Activated T-cell treated with anti-CD3 and anti-CD28 coated beads, Interleukin-2, amount 50 U/mL, for 72 hours (primary cell): ENCODE results near the gene SND1. TPM values are rescaled to one million over a fixed set of nuclear protein-coding genes. Genes with fewer than 3 reads are reported as not detected.
A peak's percentile ranks its signal among the peaks of the same experiment; 100 is the strongest.

Experiments
- ATAC-seq, 2 donors: fragments of 150-1000 bp; cut with Tn5 transposase; replicated peaks in 1 of 2; 2 replicates each; pipeline ENCODE4 v1.10.0; 2021; ENCODE audit warnings: moderate library complexity in 2 of 2, mild to moderate bottlenecking in 1 of 2
- DNase-seq, 2 donors: peaks; one replicate each; pipeline ENCODE4 v3.0.0; 2021 to 2022; ENCODE audit warnings: mixed read lengths in 1 of 2
- H3K27ac Mint-ChIP-seq: one replicate; pipeline ENCODE4 v1.8.0; 2022; ENCODE audit warnings: mild to moderate bottlenecking, moderate library complexity, mixed read lengths
- H3K27me3 Mint-ChIP-seq: one replicate; pipeline ENCODE4 v1.8.0; 2022; ENCODE audit warnings: low read depth, mixed read lengths
- H3K36me3 Mint-ChIP-seq, 2 donors: one replicate each; pipeline ENCODE4 v1.8.0; 2022; ENCODE audit warnings: mixed read lengths in 2 of 2, mild to moderate bottlenecking in 1 of 2; ENCODE audit not compliant: insufficient read depth in 2 of 2
- H3K4me1 Mint-ChIP-seq: one replicate; pipeline ENCODE4 v1.8.0; 2022; ENCODE audit warnings: low read depth, mixed read lengths
- H3K4me3 Mint-ChIP-seq, 2 donors: one replicate each; pipeline ENCODE4 v1.8.0; 2022; ENCODE audit warnings: mild to moderate bottlenecking in 2 of 2, mixed read lengths in 2 of 2, moderate library complexity in 2 of 2
- H3K9me3 Mint-ChIP-seq, 2 donors: one replicate each; pipeline ENCODE4 v1.8.0; 2022; ENCODE audit warnings: mixed read lengths in 2 of 2
- total RNA-seq, 2 donors: library from RNA; stranded (reverse); gene quantifications; one replicate each; pipeline ENCODE4 v1.2.3, GENCODE V29; 2022

The SND1 gene
- total RNA-seq, 2 donors from 2014 or later, result 237 to 285 TPM

DNA sequence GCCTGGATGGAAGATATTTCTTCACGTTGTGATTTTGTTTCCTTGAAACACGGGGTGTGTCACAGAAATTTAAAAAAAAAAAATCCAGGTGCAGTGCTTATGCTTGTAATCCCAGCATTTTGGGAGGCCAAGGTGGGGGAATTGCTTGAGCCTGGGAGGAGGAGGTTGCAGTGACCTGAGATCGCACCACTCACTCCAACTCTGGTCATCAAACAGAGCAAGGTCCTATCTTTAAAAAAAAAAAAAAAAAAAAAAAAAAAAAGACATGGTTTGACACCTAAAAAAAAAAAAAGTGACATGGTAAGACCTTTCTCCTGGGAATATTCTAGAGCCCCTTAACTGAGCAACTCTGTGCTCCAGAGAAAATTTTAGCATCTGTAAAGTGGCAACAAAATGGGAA, 388.2 kb downstream of the SND1 start:
- Mint-ChIP-seq H3K27ac (no peak overlapping the region), H3K27me3 (no peaks in the 10 kb centered on the region)
- ATAC-seq, result no peak

DNA sequence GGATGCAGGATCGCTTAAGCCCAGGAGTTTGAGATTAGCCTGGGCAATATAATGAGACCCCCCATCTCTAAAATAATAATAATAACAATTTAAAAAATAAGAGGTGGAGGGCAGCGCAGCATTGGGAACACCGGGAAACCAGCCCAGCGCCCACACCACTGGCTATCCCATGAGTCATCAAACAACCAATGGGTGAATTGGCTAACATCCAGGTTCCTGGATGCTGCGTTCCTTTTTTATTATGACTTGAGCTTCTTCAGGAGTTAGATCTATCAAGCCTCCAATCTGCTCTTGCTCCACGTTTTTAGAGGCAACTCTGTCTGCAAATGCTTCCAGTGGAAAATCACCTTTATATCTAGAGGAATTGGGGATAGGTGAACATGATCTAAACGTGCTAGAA, 389.2 kb downstream of the SND1 start:
- DNase-seq (no peak), ATAC-seq (no peak)
- Mint-ChIP-seq H3K27ac (no peak overlapping the region), H3K27me3 (no peaks in the 10 kb centered on the region), H3K36me3 (no peaks in the 10 kb centered on the region), H3K4me3 (no peak overlapping the region), H3K9me3 (no peaks in the 10 kb centered on the region), H3K4me1 (peaks cover 13% of the 10 kb centered on the region)

More for the DNA sequence above, 388.2 kb downstream of the SND1 start:
- no peak for DNase-seq
- H3K4me3 Mint-ChIP-seq, result no peak overlapping the region
- H3K9me3 Mint-ChIP-seq, result no peaks in the 10 kb centered on the region
- H3K36me3 Mint-ChIP-seq, result no peaks in the 10 kb centered on the region
- peaks cover 13% of the 10 kb centered on the region for H3K4me1 Mint-ChIP-seq

DNA sequence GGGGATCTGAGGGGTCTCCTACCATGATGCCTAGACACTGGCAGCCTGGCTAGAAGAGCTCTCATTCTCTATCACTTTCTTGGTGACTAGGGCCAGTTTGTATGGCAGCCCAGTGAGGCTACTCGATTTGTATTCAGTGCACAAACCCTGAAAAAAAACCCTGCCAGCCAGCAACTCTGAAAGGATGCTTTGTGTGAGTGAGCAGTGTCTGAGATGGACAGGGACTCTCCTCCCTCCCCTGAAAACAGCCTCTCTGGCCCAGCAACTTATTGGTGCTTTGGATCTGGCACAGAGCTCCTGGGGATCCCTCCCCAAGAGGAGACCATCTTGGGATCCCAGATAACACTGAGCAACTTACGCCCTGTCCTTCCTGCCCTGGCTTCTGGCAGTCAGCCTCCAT, 390.0 kb downstream of the SND1 start:
- no peaks in the 10 kb centered on the region for H3K36me3 Mint-ChIP-seq
- H3K27ac Mint-ChIP-seq, result no peak overlapping the region
- DNase-seq (no peak), ATAC-seq (no peak)
- H3K9me3 Mint-ChIP-seq, result no peaks in the 10 kb centered on the region
- H3K27me3 Mint-ChIP-seq, result no peaks in the 10 kb centered on the region
- no peak overlapping the region for H3K4me3 Mint-ChIP-seq
- H3K4me1 Mint-ChIP-seq, result peaks cover 13% of the 10 kb centered on the region

DNA sequence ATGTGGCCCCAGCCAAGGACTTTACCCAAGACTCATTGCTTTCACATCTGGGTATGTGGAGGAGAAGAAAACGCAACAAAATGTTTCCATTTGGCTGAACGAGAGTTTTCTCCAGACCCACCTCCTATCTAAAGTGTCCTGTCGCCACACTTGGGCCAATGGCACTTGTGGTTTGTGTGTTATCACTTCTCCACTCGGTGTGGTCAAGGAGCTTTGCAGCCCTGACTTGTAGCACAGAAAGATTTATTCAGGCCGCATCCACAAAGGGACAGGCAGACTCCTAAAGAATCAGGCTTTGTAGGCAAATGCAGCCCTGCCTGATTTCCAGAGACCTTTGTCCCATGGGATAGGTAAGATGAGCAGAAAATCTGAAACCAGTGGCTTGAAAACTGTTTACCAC, 392.1 kb downstream of the SND1 start:
- no peaks in the 10 kb centered on the region for H3K9me3 Mint-ChIP-seq
- DNase-seq (no peak), ATAC-seq (no peak)
- no peak overlapping the region for H3K4me3 Mint-ChIP-seq
- H3K36me3 Mint-ChIP-seq, result no peaks in the 10 kb centered on the region
- H3K4me1 Mint-ChIP-seq, result peaks cover 16% of the 10 kb centered on the region
- H3K27me3 Mint-ChIP-seq, result no peaks in the 10 kb centered on the region
- H3K27ac Mint-ChIP-seq, result no peak overlapping the region

DNA sequence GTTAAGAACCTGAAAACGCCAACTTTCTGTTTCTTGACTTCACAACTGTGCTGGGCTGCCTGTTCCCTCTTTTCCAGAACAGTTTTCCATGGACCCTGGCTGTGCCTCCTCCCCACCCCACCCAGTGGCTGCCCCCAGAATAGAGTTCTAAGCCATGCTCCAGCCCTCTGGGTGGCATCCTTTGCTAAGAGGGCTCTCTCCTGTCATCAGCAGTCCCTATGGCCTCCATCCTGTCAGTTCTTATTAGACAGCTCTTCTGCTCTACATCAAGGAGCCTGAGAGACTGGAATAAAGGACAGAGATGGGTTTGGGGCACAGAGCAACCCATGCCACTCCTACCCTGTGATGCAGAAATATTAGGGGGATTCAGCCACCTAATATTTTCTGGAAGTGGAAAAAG, 393.2 kb downstream of the SND1 start:
- DNase-seq (no peak), ATAC-seq (no peak)
- Mint-ChIP-seq H3K27ac (no peak overlapping the region), H3K4me3 (no peak overlapping the region), H3K27me3 (no peaks in the 10 kb centered on the region), H3K9me3 (no peaks in the 10 kb centered on the region), H3K36me3 (no peaks in the 10 kb centered on the region), H3K4me1 (peaks cover 25% of the 10 kb centered on the region)

DNA sequence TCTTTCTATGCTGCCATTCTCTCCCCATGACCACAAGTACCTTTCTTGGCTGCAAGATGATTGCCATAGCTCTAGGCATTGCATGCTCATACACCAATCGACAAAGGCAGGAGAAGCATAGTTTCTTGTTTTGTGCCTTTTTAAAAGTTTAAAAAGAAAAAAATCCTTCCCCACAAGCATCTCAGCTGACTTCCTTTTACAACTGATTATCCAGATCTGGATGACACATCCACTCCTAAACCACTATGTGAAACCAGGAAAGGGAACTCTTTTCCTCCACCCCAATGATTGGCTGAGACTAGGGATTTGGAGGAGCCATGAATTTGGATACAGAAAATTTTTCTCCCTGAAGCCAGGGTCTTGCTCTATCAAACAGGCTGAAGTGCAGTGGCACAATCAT, 393.8 kb downstream of the SND1 start:
- H3K27me3 Mint-ChIP-seq, result no peaks in the 10 kb centered on the region
- H3K36me3 Mint-ChIP-seq, result no peaks in the 10 kb centered on the region
- no peak for ATAC-seq

DNA sequence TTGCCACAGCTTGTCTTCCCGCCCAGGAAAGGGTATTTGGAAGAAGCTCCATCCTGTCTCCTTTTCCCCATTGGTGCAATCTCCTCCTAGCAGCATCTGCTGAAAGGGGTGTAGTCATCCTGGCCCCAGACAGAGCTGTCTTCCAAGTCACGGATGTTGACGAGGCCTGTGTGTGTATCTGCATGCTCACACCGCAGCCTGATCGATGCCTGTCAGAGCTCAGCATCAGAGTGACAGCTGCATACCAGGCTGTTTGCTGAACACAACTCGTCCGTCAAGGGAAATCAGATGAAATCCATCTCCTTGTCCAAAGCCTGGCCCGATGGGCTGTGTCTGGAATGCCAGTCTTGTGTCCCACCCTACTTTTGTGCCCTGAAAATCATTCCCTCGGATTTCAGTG, 400.4 kb downstream of the SND1 start:
- Mint-ChIP-seq H3K9me3 (no peaks in the 10 kb centered on the region), H3K4me3 (no peak overlapping the region), H3K27me3 (no peaks in the 10 kb centered on the region), H3K4me1 (peaks cover 38% of the 10 kb centered on the region), H3K36me3 (no peaks in the 10 kb centered on the region), H3K27ac (no peak overlapping the region)
- ATAC-seq, result no peak
- DNase-seq, result no peak

More for the DNA sequence above, 393.8 kb downstream of the SND1 start:
- DNase-seq, result no peak
- H3K27ac Mint-ChIP-seq, result no peak overlapping the region
- H3K4me3 Mint-ChIP-seq, result no peak overlapping the region
- no peaks in the 10 kb centered on the region for H3K9me3 Mint-ChIP-seq
- H3K4me1 Mint-ChIP-seq, result peaks cover 25% of the 10 kb centered on the region

DNA sequence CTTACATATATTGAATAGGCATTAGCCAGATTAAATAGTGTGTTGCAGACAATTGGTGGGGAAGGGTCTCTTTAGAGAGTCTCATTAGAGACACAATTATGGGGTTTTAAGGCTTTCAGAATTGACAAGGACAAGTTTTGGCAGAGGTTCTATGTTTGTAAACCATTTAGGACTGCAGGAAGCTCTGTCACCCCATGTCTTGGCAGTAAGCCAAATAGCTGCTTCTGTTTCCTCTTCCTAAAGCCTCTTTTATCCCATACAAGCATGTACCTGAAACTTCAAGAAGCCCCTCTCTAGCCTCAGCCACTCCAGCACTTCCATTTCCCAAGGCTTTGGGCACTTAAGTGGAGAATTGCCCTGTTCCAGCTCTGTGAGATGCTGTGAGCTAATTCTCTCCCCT, 401.0 kb downstream of the SND1 start:
- no peaks in the 10 kb centered on the region for H3K27me3 Mint-ChIP-seq
- no peak overlapping the region for H3K27ac Mint-ChIP-seq
- H3K36me3 Mint-ChIP-seq, result no peaks in the 10 kb centered on the region

DNA sequence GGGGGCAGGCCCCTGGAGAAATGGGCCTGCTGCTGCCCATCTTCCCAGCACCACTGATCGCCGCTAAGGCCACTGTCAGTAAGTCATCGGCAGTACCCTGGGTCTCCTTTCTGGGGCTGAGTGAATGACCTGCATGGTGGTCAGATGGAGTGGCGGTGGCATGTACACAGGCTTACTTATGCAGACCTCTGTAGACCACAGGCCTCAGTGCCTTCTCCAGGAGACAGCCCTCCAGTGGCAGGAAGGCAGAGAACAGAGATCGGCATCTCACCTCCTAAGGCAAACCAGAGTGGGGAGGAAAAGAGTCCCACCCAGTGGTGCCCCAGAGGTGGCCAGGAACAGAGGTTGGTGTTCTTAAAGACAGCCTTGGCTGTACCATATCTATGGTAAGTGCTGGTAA, 402.0 kb downstream of the SND1 start:
- ATAC-seq (no peak), DNase-seq (no peak)
- H3K9me3 Mint-ChIP-seq, result no peaks in the 10 kb centered on the region
- peaks cover 49% of the 10 kb centered on the region for H3K4me1 Mint-ChIP-seq
- no peaks in the 10 kb centered on the region for H3K27me3 Mint-ChIP-seq
- no peaks in the 10 kb centered on the region for H3K36me3 Mint-ChIP-seq
- H3K4me3 Mint-ChIP-seq, result no peak overlapping the region
- no peak overlapping the region for H3K27ac Mint-ChIP-seq

More for the DNA sequence above, 401.0 kb downstream of the SND1 start:
- Mint-ChIP-seq H3K4me1 (peaks cover 43% of the 10 kb centered on the region), H3K9me3 (no peaks in the 10 kb centered on the region), H3K4me3 (no peak overlapping the region)
- no peak for ATAC-seq
- DNase-seq, result no peak

DNA sequence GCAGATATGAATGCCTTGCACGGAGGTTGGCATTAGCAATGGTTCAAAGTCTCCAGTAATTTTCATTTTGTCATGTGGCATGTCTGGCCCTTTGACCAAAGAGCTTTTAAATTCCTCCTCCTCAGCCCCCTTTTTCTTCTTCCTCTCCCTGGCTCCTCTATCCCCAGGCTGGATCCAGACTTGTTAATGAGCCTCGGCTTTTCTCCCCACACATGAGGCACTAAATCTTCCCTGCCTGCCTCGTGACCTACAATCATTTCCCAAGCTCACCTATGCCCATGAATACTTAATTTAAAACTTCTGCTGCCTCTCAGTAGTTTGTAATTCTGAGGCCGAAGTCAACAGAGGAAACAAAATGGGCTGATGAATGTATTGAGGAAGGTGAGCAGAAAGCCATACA, 402.5 kb downstream of the SND1 start:
- Mint-ChIP-seq H3K4me1 (peaks cover 49% of the 10 kb centered on the region), H3K27ac (no peak overlapping the region), H3K36me3 (no peaks in the 10 kb centered on the region), H3K4me3 (no peak overlapping the region), H3K9me3 (no peaks in the 10 kb centered on the region), H3K27me3 (no peaks in the 10 kb centered on the region)
- ATAC-seq (no peak), DNase-seq (no peak)

DNA sequence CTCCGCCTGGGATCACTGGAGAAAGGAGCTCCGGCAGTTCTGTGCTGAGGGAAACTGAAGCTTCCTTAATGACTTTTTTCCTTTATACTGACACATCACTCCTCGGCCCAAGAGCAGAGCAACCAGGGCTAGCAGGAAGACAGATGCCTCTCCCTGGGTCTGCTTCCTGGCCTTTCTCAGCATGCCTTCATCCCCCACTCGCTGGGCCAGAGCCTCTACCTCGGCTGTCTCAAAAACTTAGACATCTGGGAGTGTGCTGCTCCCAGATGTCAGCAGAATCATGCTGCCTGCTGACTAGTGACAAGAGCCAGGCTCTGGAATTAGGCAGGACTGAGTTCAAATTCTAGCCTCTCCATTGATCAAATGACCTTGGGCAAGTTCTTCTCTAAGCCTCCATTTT, 403.6 kb downstream of the SND1 start:
- H3K4me1 Mint-ChIP-seq, result peaks cover 56% of the 10 kb centered on the region
- no peaks in the 10 kb centered on the region for H3K9me3 Mint-ChIP-seq
- H3K36me3 Mint-ChIP-seq, result no peaks in the 10 kb centered on the region
- no peaks in the 10 kb centered on the region for H3K27me3 Mint-ChIP-seq
- ATAC-seq, result no peak
- no peak overlapping the region for H3K27ac Mint-ChIP-seq
- no peak for DNase-seq
- no peak overlapping the region for H3K4me3 Mint-ChIP-seq

DNA sequence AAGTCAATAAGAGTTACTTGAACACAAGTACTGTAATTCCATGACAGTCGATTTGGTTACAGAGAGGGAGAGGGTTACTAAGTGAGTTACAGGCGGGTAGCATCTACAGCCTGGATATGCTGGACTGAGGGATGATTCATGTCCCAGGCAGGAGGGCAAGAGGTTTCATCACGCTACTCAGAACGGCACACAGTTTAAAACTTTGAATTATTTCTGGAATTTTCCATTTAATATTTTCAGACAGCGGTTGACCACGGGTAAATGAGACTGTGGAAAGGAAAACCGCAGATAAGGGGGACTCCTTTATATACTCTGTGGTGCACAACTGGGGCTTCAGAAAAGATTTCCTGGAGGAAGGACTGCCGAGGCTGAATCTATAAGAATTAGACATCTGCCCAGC, 404.9 kb downstream of the SND1 start:
- H3K27ac Mint-ChIP-seq, result no peak overlapping the region
- no peak overlapping the region for H3K4me3 Mint-ChIP-seq
- peaks cover 47% of the 10 kb centered on the region for H3K4me1 Mint-ChIP-seq
- ATAC-seq (no peak), DNase-seq (no peak)
- no peaks in the 10 kb centered on the region for H3K36me3 Mint-ChIP-seq
- H3K9me3 Mint-ChIP-seq, result no peaks in the 10 kb centered on the region
- no peaks in the 10 kb centered on the region for H3K27me3 Mint-ChIP-seq

DNA sequence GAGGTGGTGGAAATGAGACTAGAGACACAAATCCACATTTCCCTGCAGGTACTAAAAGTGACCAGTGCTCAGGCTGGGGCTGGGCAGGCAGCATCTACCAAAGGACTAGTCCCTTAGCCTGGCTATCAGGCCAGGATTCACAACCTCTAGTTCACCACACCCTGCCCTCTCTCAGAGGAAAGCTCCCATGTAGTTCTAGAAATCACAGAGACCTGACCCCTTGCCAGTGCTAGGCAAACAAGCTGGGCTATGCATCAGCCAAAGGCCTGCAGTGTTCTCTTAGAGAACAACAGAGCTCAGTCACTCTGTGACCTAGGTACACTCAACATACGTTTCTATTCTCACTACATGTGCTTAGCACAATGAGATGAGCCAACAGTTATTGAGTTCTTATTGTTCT, 405.9 kb downstream of the SND1 start:
- peaks cover 40% of the 10 kb centered on the region for H3K4me1 Mint-ChIP-seq
- H3K4me3 Mint-ChIP-seq, result no peak overlapping the region
- ATAC-seq (peak; percentile 18 to 28), DNase-seq (no peak)
- no peaks in the 10 kb centered on the region for H3K9me3 Mint-ChIP-seq
- no peaks in the 10 kb centered on the region for H3K36me3 Mint-ChIP-seq
- H3K27me3 Mint-ChIP-seq, result no peaks in the 10 kb centered on the region
- H3K27ac Mint-ChIP-seq, result no peak overlapping the region

DNA sequence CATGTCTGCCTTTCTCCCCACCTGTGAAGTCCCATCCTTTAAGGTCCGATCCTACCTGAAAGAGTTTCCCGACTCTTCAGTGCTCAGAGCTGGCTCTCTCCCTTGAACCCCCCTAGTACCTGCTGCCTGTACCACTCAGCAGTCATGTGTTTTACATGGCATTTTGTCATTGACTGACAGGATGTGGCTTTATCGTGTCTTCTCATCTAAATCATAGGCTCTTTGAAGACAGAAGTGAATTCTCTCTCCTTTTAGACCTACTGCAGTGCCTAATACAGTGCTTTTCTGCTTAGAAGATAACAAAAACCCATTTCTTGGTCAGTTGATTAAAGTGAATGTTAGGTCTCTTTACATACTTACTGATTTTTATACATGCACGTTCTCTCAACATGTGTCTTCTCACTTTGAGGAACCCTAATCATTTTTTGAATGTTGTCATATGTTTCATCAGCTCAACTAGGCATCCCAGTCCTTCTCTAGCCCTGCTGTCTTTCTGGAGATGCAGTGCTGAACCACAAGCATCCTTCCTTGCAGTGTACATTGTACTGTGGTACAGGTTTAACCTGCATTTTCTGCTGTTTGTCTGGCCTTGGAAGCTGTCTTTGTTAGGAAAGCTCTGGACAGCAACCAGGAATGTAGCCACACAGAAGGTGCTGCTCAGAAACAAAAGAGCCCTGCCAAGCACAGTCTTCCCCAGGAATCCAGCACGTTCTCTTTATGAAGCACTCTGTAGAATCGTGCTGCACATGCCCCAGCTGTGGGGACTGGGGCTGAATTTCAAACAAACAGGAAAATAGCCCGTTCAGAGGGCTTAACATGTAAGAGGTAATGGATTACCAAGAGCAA, 407.4 kb downstream of the SND1 start:
- Mint-ChIP-seq H3K4me1 (peaks cover 45% of the 10 kb centered on the region), H3K27me3 (no peaks in the 10 kb centered on the region), H3K27ac (peak overlapping the region; percentile 85), H3K9me3 (no peaks in the 10 kb centered on the region), H3K4me3 (peak overlapping the region in 1 of 2 donors; percentile 9), H3K36me3 (no peaks in the 10 kb centered on the region)
- ATAC-seq, result peak; percentile 76 to 81
- peak; percentile 3 to 15 for DNase-seq
